PFSK-1 (cell line): ENCODE measurements around the gene MMD.

ENCODE experiments used
- FOXP2 ChIP-seq: optimal IDR thresholded peaks from 2 replicates; pipeline ENCODE3; 2011; ENCODE audit warnings: borderline replicate concordance, control low read depth, inconsistent platforms; ENCODE audit not compliant: insufficient read depth; ENCODE audit errors: extremely low read length, extremely low read depth
- POLR2AphosphoS5 ChIP-seq: IDR thresholded peaks from 2 replicates; pipeline ENCODE4 v1.6.1; 2012; ENCODE audit warnings: low read depth, mild to moderate bottlenecking, control low read depth, low read length, moderate library complexity
- REST ChIP-seq, 2 experiments: IDR thresholded peaks; 2 replicates each; pipeline versions ENCODE4 v1.6.1 to v1.8.0; 2011 to 2012; ENCODE audit warnings: low read depth in 2 of 2, low read length in 2 of 2, control low read depth in 1 of 2, inconsistent platforms in 1 of 2, mild to moderate bottlenecking in 1 of 2, moderate library complexity in 1 of 2; ENCODE audit not compliant: insufficient read depth in 1 of 2
- SIN3A ChIP-seq: IDR thresholded peaks from 2 replicates; pipeline ENCODE4 v1.6.1; 2012; ENCODE audit warnings: mild to moderate bottlenecking, low read length, moderate library complexity, borderline replicate concordance; ENCODE audit not compliant: insufficient read depth
- TAF1 ChIP-seq: IDR thresholded peaks from 2 replicates; pipeline ENCODE4 v1.6.1; 2012; ENCODE audit warnings: low read length, control low read depth, borderline replicate concordance; ENCODE audit not compliant: insufficient read depth

GRCh38 chr17:55342800-55343585 is 78.6 kb downstream of the MMD start:
- no peak for TF ChIP-seq POLR2AphosphoS5
- TF ChIP-seq REST (IDR thresholded peaks at IDR 0.05; ENCODE audit: insufficient read depth in 1 of 2, low read depth in 2 of 2, low read length in 2 of 2), result no peak
- TF ChIP-seq TAF1, result no peak
- TF ChIP-seq SIN3A, result no peak
- TF ChIP-seq FOXP2, result no peak
